Central memory CD8-positive, alpha-beta T cell (primary cell): ENCODE data around the gene COQ8B.
A peak's percentile ranks its signal among the peaks of the same experiment; 100 is the strongest.

Experiments used
- ATAC-seq: fragments of 150-1000 bp; cut with Tn5 transposase; replicated peaks from 2 replicates; pipeline ENCODE4 v1.10.0; 2022; ENCODE audit warnings: mild to moderate bottlenecking, moderate FRiP score, moderate number of reproducible peaks; ENCODE audit not compliant: poor library complexity, severe bottlenecking; ENCODE audit errors: extremely low read depth
- DNase-seq, 2 donors: peaks; one replicate each; pipeline ENCODE4 v3.0.0; 2021; ENCODE audit warnings: low spot score in 2 of 2
- H3K27ac Mint-ChIP-seq: one replicate; pipeline ENCODE4 v1.8.0; 2022; ENCODE audit warnings: low read depth, mild to moderate bottlenecking, moderate library complexity, mixed read lengths
- H3K27me3 Mint-ChIP-seq: one replicate; pipeline ENCODE4 v1.8.0; 2022; ENCODE audit warnings: mixed read lengths
- H3K36me3 Mint-ChIP-seq: one replicate; pipeline ENCODE4 v1.8.0; 2022; ENCODE audit warnings: mild to moderate bottlenecking, moderate library complexity, mixed read lengths; ENCODE audit not compliant: insufficient read depth
- H3K4me1 Mint-ChIP-seq: one replicate; pipeline ENCODE4 v1.8.0; 2022; ENCODE audit warnings: mixed read lengths
- H3K4me3 Mint-ChIP-seq: one replicate; pipeline ENCODE4 v1.8.0; 2022; ENCODE audit warnings: mild to moderate bottlenecking, moderate library complexity, mixed read lengths
- H3K9me3 Mint-ChIP-seq: one replicate; pipeline ENCODE4 v1.8.0; 2022; ENCODE audit warnings: mixed read lengths

COQ8B gene

DNA sequence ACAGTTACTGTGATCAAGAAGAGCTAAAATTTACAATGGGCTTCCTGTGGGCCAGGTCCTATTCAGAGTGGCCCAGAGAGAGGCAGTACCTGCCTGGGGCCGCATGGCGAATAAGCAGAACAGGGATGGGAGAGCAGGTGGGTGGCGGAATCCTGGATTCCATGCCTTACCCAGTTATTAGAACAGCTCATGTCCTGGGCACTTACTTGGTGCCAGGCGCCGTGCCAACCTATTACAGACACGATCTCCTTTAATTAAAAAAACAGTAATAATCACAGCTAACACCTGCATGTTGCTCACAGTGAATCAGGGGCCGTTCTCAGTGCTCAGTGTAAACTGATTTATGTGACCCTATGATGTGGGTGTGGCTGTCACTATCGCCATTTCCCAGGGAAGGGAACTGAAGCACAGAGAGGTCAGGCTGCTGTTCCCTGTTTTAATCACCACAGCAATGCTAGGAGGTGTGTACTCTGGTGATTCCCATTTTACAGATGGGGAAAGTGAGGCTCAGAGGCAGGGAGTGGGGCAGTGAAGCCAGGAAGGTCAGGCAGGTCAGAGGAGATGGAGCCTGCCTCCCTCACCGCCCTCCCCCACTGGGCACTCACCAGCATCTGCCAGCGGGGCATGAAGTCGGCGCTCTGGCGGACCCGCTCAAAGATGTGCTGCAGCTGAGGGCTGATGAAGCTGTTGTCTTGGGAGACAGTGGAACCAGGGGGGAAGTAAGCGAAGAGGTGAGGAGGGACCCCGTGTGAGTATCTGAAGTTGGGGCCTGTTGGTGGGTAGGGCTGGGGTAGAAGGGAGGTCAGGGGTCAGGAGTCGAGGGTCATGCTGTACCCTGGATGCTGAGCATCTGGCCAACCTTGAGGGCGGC, 12.0 kb downstream of the COQ8B start:
- no peak overlapping the region for H3K4me3 Mint-ChIP-seq
- no peaks in the 10 kb centered on the region for H3K27me3 Mint-ChIP-seq
- H3K27ac Mint-ChIP-seq = no peak overlapping the region
- no peaks in the 10 kb centered on the region for H3K9me3 Mint-ChIP-seq
- DNase-seq (no peak), ATAC-seq (no peak)
- peaks cover 36% of the 10 kb centered on the region for H3K36me3 Mint-ChIP-seq
- no peaks in the 10 kb centered on the region for H3K4me1 Mint-ChIP-seq

DNA sequence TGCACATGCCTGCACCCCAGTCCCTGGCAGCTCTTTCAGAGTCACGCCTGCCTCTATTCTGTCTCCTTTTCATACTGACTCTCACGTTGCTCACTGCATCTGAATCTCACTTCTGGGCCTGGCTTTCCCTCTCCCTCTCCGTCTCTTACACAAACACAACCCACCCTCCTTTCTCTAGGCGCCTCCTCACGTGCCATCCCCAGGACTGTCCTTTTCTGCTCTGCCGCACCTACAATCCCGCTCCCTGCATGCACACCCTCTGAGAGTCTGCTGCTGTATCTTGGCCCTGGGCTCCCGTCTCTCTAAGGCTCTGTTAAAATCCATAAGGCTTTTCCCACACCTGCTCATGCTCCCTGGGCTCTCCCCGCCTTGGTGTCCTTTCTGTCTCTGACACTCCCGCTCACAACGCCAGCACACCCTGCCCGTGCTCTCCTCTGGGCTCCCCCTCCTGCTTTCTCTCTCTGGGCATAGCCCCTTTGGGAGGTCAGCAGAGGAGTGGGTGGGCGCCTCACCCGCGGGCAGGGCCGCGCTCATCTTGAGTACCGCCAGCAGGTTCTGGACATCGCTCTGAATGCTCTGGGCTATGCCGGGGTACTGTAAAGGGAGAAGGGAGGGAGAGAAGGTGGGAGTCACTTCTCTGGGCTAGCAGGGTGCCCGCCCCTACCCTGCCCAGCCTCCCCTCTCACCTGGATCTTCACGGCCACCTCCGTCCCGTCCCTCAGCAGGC, 13.5 kb downstream of the COQ8B start:
- no peak for ATAC-seq
- Mint-ChIP-seq H3K27me3 (no peaks in the 10 kb centered on the region), H3K4me1 (no peaks in the 10 kb centered on the region), H3K27ac (no peak overlapping the region), H3K9me3 (no peaks in the 10 kb centered on the region), H3K36me3 (peaks cover 23% of the 10 kb centered on the region), H3K4me3 (no peak overlapping the region)
- DNase-seq = no peak

DNA sequence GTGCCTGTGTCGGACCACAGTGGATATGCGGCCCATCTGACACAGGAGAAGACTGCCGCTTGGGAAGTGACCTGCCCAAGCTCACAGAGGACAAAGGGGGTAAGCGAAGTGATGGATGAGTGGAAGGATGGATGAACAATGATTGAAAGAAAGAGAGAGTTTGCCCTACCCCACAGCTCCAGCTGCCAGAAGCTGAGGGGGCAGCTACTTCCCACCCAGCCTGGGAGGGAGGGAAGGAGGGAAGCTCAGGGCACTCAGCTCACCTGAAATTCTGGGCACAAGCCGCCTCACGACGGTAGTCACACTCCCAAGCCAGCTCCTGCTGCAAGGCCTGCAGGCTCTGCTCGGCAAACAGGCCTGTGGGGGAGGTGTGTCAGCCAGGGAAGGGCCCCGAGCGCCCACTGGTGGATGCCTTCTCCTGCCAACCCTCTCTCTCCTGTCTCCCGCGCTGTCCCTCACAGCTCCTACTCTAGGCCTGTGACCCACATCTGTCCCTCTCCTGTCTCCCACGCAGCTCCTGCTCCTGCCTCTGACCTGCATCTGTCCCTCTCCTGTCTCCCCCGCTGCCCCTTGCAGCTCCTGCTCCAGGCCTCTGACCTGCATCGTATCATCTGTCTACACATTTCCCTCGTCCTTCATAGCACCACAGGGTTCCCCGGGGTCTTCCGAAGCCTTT, 14.2 kb downstream of the COQ8B start:
- DNase-seq (no peak), ATAC-seq (no peak)
- H3K36me3 Mint-ChIP-seq = peaks cover 20% of the 10 kb centered on the region
- no peaks in the 10 kb centered on the region for H3K9me3 Mint-ChIP-seq
- H3K27me3 Mint-ChIP-seq = no peaks in the 10 kb centered on the region
- no peaks in the 10 kb centered on the region for H3K4me1 Mint-ChIP-seq
- H3K27ac Mint-ChIP-seq = no peak overlapping the region
- no peak overlapping the region for H3K4me3 Mint-ChIP-seq

DNA sequence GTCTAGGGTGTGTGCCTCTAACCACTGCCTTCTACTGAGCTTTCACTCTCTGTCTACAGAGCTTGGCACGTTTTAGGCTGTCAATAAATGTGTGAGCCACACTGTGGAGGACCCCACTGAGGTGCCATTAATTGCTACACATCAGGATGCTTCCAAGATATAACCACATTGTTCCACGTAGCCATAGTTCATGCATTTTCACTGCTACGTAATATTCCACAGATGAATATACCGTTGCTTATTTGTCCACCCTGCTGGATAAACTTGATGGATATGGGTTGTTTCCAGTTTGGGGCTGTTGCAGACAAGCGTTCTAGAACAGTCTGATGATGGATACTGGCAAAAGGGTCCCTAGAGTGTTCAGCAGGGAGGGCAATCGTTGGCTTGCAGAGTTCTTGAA, 14.9 kb downstream of the COQ8B start:
- H3K9me3 Mint-ChIP-seq = no peaks in the 10 kb centered on the region
- H3K27me3 Mint-ChIP-seq = no peaks in the 10 kb centered on the region
- peaks cover 17% of the 10 kb centered on the region for H3K36me3 Mint-ChIP-seq
- ATAC-seq = no peak
- H3K4me3 Mint-ChIP-seq = no peak overlapping the region
- H3K27ac Mint-ChIP-seq = no peak overlapping the region
- no peak for DNase-seq
- no peaks in the 10 kb centered on the region for H3K4me1 Mint-ChIP-seq

DNA sequence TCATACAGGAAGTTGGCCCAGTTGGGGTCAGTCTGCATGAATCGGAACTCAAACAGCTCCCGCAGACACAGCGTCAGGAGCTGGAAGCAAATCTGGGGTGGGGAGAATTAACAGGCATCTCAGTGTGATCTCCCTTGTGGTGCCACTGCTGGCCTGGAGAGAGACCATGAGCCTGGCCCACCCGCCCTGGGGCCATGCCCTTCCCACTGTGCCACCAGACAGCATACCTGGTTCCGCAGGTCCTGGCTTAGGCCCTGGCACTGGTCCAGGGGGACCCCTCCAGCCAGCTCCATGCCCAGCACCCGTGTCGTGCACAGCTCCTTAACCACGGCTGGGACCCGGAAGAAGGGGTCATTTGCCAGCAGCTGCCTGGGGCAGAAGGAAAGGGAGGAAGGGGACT, 16.6 kb downstream of the COQ8B start:
- no peak overlapping the region for H3K27ac Mint-ChIP-seq

DNA sequence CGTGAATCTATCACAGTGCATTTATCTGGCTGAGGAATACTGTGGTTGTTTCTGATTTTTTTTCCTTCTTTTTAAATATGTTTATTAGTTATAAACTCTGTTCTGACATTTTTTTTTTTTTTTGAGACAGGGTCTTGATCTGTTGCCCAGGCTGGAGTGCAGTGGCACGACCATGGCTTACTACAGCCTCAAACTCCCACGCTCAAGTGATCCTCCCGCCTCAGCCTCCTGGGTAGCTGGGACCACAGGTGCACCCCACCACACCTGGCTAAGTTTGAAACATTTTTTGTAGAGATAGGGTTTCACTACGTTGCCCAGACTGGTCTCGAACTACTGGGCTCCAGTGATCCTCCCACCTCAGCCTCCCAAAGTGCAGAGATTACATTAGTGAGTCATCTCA, 19.7 kb downstream of the COQ8B start:
- no peak overlapping the region for H3K4me3 Mint-ChIP-seq
- H3K27ac Mint-ChIP-seq = peak overlapping the region; percentile 13
- H3K9me3 Mint-ChIP-seq = no peaks in the 10 kb centered on the region
- peaks cover 7% of the 10 kb centered on the region for H3K36me3 Mint-ChIP-seq
- no peak for ATAC-seq
- H3K27me3 Mint-ChIP-seq = no peaks in the 10 kb centered on the region
- no peak for DNase-seq
- no peaks in the 10 kb centered on the region for H3K4me1 Mint-ChIP-seq

More for the DNA sequence above, 16.6 kb downstream of the COQ8B start:
- ATAC-seq = no peak
- peaks cover 15% of the 10 kb centered on the region for H3K36me3 Mint-ChIP-seq
- H3K4me3 Mint-ChIP-seq = no peak overlapping the region
- no peaks in the 10 kb centered on the region for H3K4me1 Mint-ChIP-seq
- no peaks in the 10 kb centered on the region for H3K27me3 Mint-ChIP-seq
- no peak for DNase-seq
- no peaks in the 10 kb centered on the region for H3K9me3 Mint-ChIP-seq

DNA sequence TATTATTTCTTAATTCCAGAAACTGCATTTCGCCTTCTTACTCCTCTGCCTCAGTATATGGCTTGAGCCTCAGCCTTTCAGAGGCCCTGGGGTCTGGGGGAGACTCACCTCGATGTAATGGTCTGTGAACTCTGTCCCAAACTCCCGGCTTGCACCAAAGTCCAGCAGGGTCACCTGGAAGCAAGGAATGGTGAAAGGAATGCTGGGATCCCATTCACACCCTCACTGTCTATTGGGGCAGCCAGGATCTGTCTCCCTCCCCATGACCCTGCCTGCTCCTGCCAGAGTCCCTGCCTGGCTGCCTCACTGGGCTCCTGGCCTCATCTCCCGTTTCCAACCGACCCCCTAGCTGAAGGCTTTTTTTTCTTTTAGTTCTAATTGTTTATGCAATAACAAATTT, 20.8 kb downstream of the COQ8B start:
- Mint-ChIP-seq H3K9me3 (no peaks in the 10 kb centered on the region), H3K36me3 (peaks cover 6% of the 10 kb centered on the region)
- no peak for ATAC-seq

DNA sequence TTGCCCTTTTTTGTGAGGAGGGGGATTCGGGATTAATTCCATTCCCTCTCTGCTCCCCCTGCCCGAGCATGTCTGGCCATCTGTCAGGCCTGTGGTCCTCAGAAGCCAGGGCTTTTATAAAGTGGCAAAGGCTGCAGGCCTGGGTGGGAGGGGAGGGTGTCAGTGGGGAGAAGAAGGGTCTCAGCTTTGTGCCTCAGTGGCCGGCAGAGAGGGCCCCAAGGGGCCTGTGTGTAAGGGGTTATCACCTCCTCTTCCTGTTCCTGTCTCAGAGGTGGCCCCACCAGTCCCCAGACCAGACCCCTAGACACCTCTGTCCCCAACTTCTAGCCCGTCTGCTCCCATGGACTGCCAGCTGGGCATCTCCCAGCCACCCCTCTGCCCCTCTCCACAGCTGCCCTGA, 22.8 kb downstream of the COQ8B start:
- Mint-ChIP-seq H3K9me3 (no peaks in the 10 kb centered on the region), H3K4me1 (peaks cover 5% of the 10 kb centered on the region), H3K27me3 (no peaks in the 10 kb centered on the region), H3K4me3 (no peak overlapping the region), H3K36me3 (peaks cover 6% of the 10 kb centered on the region), H3K27ac (peak overlapping the region; percentile 10)
- DNase-seq (no peak), ATAC-seq (no peak)

More for the DNA sequence above, 20.8 kb downstream of the COQ8B start:
- Mint-ChIP-seq H3K27ac (no peak overlapping the region), H3K4me1 (peaks cover 2% of the 10 kb centered on the region), H3K4me3 (no peak overlapping the region), H3K27me3 (no peaks in the 10 kb centered on the region)
- no peak for DNase-seq

DNA sequence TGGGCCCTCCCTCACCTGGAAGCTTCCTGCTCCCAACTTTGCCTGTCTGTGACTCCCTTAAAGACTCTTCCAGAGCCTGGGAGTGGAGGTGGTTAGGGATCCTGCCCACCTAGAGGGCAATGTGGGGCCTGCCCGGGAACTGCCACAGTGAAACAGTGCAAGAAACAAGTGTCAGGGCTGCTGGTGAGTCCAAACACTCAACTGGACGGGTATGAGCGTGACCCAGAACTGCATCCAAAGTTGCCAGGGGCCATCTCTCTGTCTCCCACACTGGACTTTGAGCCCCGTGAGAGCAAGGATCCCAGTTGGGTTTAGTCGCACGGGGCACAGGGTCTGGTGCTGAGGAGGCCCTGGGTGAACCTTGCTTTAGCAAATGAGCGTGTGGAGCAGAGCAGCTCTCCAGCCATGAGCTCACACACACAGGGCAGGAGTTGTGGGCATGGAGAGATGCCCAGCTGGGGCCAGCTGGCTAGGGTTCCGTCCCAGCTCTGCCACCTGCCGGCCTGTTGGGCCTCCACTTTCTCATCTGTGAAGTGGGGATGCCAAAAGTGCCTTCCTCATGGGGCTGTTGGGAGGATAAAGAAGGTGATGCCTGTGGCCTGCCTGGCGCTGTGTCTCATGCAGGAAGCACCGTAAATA, 23.4 kb downstream of the COQ8B start:
- ATAC-seq (no peak), DNase-seq (no peak)
- Mint-ChIP-seq H3K27me3 (no peaks in the 10 kb centered on the region), H3K4me3 (no peak overlapping the region), H3K27ac (no peak overlapping the region), H3K9me3 (no peaks in the 10 kb centered on the region), H3K4me1 (peaks cover 5% of the 10 kb centered on the region), H3K36me3 (peaks cover 5% of the 10 kb centered on the region)

DNA sequence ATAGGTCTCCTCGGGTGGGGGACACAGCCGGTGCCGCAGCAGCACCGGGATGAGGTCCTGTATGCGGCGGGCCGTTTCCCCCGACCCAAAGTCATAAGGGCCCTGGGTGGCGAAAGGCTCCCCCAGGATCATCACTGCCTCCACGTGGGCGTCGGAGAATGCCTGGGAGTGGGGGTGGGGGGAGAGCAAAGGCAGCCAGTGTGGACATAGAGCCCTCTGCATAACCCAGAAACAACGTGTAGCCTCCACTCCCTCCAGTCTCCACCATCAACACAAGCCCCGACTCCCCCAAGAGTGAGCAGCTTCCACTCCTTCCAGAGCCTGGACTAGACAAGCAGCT, 24.5 kb downstream of the COQ8B start:
- H3K27me3 Mint-ChIP-seq = no peaks in the 10 kb centered on the region

DNA sequence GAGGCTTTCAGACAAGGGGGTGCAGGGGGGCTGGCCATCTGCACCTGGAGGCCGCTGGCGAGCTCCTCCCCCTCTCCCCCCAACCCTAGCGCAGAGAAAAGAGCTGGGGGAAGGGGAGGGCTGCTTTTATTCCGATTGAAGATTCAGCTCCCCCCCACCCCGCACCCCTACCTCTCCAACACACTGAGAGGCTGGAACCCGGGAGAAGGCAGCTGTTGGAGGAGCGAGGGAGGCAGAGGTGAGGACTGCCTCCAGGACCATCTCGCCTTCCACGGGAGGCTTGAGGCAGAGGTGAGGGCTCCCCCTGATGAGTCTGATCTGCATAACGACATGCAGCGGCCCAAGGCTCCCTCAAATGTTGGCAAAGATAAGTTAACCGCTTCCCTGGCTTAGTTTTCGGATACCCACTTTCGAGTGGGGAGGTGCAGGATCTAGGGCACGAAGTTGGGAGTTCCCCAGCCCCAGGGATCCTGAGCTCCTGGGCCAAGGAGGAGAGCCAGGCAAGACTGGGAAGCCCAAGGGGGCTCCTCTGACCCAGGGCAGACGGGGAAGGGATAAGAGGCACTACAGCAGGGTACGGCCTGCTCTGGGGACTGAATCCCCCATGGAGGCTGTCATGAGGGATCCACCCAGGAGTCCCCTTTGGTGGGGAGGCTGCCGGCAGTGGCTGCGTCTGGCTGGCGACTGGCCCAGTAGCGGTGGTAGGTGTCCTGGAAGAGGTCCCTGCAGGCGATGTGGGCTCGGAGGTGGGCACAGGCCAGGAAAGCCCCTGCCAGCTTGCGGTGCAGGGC, 25.1 kb downstream of the COQ8B start:
- DNase-seq (no peak), ATAC-seq (no peak)
- H3K4me1 Mint-ChIP-seq = peaks cover 5% of the 10 kb centered on the region
- H3K27ac Mint-ChIP-seq = no peak overlapping the region
- no peaks in the 10 kb centered on the region for H3K27me3 Mint-ChIP-seq
- peaks cover 4% of the 10 kb centered on the region for H3K36me3 Mint-ChIP-seq
- H3K9me3 Mint-ChIP-seq = no peaks in the 10 kb centered on the region
- peak overlapping the region; percentile 81 for H3K4me3 Mint-ChIP-seq

More for the DNA sequence above, 24.5 kb downstream of the COQ8B start:
- Mint-ChIP-seq H3K36me3 (peaks cover 4% of the 10 kb centered on the region), H3K27ac (no peak overlapping the region), H3K9me3 (no peaks in the 10 kb centered on the region), H3K4me1 (peaks cover 5% of the 10 kb centered on the region), H3K4me3 (no peak overlapping the region)
- no peak for DNase-seq
- no peak for ATAC-seq
